Gastroesophageal sphincter (tissue), 4 donors: ENCODE data around the gene BRWD1. TPM values are rescaled to one million over a fixed set of nuclear protein-coding genes. Genes with fewer than 3 reads are reported as not detected.
"Not testable (repeated sequence)": the region's sequence is repeated elsewhere in the genome, so short reads cannot be mapped to it uniquely, and the experiment has no call there.

Experiments used
- ATAC-seq: fragments of 150-250 bp; one replicate; pipeline ENCODE4 v1.9.1; 2016; ENCODE audit warnings: mild to moderate bottlenecking, moderate library complexity
- H3K27ac ChIP-seq, 4 donors: fragments of 200-600 bp; sonication (generic) in 3 of 4; 1 replicate in 3 of 4; 2 replicates in 1 of 4; pipeline ENCODE4 v1.5.1; 2016 to 2019
- H3K27me3 ChIP-seq: fragments of 200-600 bp; sonication (generic); one replicate; pipeline ENCODE4 v1.5.1; 2019
- H3K36me3 ChIP-seq, 2 donors: fragments of 200-600 bp; sonication (generic); one replicate each; pipeline ENCODE4 v1.5.1; 2019; ENCODE audit warnings: control low read depth in 1 of 2
- H3K4me1 ChIP-seq, 3 donors: fragments of 200-600 bp; sonication (generic); 1 replicate in 2 of 3; 2 replicates in 1 of 3; pipeline ENCODE4 v1.5.1; 2016 to 2019; ENCODE audit warnings: control low read depth in 2 of 3
- H3K4me3 ChIP-seq, 2 donors: fragments of 200-600 bp; sonication (generic); one replicate each; pipeline ENCODE4 v1.5.1; 2019; ENCODE audit warnings: mild to moderate bottlenecking in 1 of 2, moderate library complexity in 1 of 2
- H3K9me3 ChIP-seq, 3 donors: fragments of 200-600 bp; sonication (generic); one replicate each; pipeline ENCODE4 v1.5.1; 2017 to 2019; ENCODE audit warnings: control low read depth in 2 of 3
- CTCF ChIP-seq, 4 experiments: fragments of 200-600 bp in 2 of 4; fragments of 450-650 bp in 2 of 4; sonication (generic) in 1 of 4; IDR thresholded peaks; one replicate each; pipeline ENCODE4 v1.5.1; 2017 to 2019; ENCODE audit warnings: antibody characterized with exemption in 4 of 4, mild to moderate bottlenecking in 2 of 4, moderate library complexity in 2 of 4
- EP300 ChIP-seq: sonication (generic); formaldehyde crosslinking; IDR thresholded peaks from one replicate; pipeline ENCODE4 v1.6.1; 2017; ENCODE audit warnings: antibody characterized with exemption, mild to moderate bottlenecking
- POLR2A ChIP-seq, 2 donors: fragments of 450-650 bp; IDR thresholded peaks; one replicate each; pipeline ENCODE4 v1.6.1; 2017; ENCODE audit warnings: antibody characterized with exemption in 2 of 2, mild to moderate bottlenecking in 2 of 2, moderate library complexity in 1 of 2
- POLR2AphosphoS5 ChIP-seq: sonication (generic); formaldehyde crosslinking; IDR thresholded peaks from one replicate; pipeline ENCODE4 v1.6.1; 2017; ENCODE audit warnings: antibody characterized with exemption
- WGBS, 2 donors: methylation state at CpG; one replicate each; pipeline ENCODE4 v1.1.5; 2018; ENCODE audit warnings: low coverage in 1 of 2; 5-methylcytosine and 5-hydroxymethylcytosine counted together
- small RNA-seq, 4 donors: library from RNA; depleted of rRNA; stranded (forward); fragments of <200 nt; gene quantifications; one replicate each; pipeline ENCODE3, GENCODE V24; 2016
- total RNA-seq, 4 donors: library from RNA; depleted of rRNA; stranded (reverse); fragments of >200 nt; gene quantifications; one replicate each; pipeline ENCODE4 v1.1.0, GENCODE V29; 2016

BRWD1 gene
- total RNA-seq, 4 donors from 2014 or later, result 60.0 to 132 (median 71.2) TPM

GRCh38 chr21:39136711-39137110, 176.7 kb downstream of the BRWD1 start:
- WGBS, 2 donors, result no CpG with 5 or more reads among the region's 5 CpGs
- H3K27me3 ChIP-seq, result no peaks in the 10 kb centered on the region
- H3K27ac ChIP-seq, result no peak overlapping the region
- ATAC-seq, result no peak
- no peak for TF ChIP-seq EP300
- TF ChIP-seq POLR2AphosphoS5, result no peak
- TF ChIP-seq CTCF (IDR thresholded peaks at IDR 0.05), result no peak
- no peak for TF ChIP-seq POLR2A (IDR thresholded peaks at IDR 0.05)
- no peaks in the 10 kb centered on the region for H3K4me1 ChIP-seq
- no peaks in the 10 kb centered on the region for H3K9me3 ChIP-seq
- no peak overlapping the region for H3K4me3 ChIP-seq
- H3K36me3 ChIP-seq, result no peaks in the 10 kb centered on the region

- H3K27me3 ChIP-seq, H3K27ac ChIP-seq, H3K4me3 ChIP-seq, H3K9me3 ChIP-seq, H3K4me1 ChIP-seq, ATAC-seq, H3K36me3 ChIP-seq: not testable (repeated sequence)
- 55 to 70% methylated on average over 4 to 5 of the region's 8 CpGs for WGBS, 2 donors
- TF ChIP-seq CTCF (IDR thresholded peaks at IDR 0.05), result peak in 3 of 4 experiments; percentile 26 to 36 (median 30)
Measured at GRCh38 chr21:39136138-39136537, 177.3 kb downstream of the BRWD1 start.

- Histone ChIP-seq H3K4me3 (no peak overlapping the region), H3K9me3 (peaks cover 0 to 8% (median 0%) of the 10 kb centered on the region in 3 donors), H3K27me3 (no peaks in the 10 kb centered on the region), H3K36me3 (no peaks in the 10 kb centered on the region), H3K4me1 (no peaks in the 10 kb centered on the region), H3K27ac (no peak overlapping the region)
- TF ChIP-seq POLR2AphosphoS5, result no peak
- no peak for TF ChIP-seq EP300
- no peak for TF ChIP-seq CTCF (IDR thresholded peaks at IDR 0.05)
- no peak for TF ChIP-seq POLR2A (IDR thresholded peaks at IDR 0.05)
- no peak for ATAC-seq
- 88 to 90% methylated on average over 13 to 15 of the region's 15 CpGs for WGBS, 2 donors
Measured at GRCh38 chr21:39134288-39134810, 179.1 kb downstream of the BRWD1 start.

Small RNAs within 50 kb of the gene (small RNA-seq; reads per million reads assigned to genes)
- 0 reads per million in 4 donors for gene RF00019

Other genes starting within 250 kb of the BRWD1 start
- 10 to 100 TPM; 19.0 to 33.7 (median 30.4) TPM for gene PSMG1, start 130.2 kb downstream of the BRWD1 start, total RNA-seq
- 100 to 1,000 TPM in 1 of 4 donors, 10 to 100 TPM in 3; 69.0 to 117 (median 80.8) TPM for gene HMGN1, start 35.5 kb upstream of the BRWD1 start, total RNA-seq
- 1 to 10 TPM in 3 of 4 donors, under 1 TPM in 1; 0.54 to 1.6 (median 1.2) TPM for gene LCA5L, start 132.1 kb upstream of the BRWD1 start, total RNA-seq
- 10 to 100 TPM in 3 of 4 donors, 1 to 10 TPM in 1; 5.9 to 39.7 (median 30.5) TPM for gene SH3BGR, start 138.3 kb upstream of the BRWD1 start, total RNA-seq